Right lobe of liver (tissue), 6 donors: ENCODE data around the gene SH3GLB2. TPM values are rescaled to one million over a fixed set of nuclear protein-coding genes. Genes with fewer than 3 reads are reported as not detected.
A peak's percentile ranks its signal among the peaks of the same experiment; 100 is the strongest.
"Not testable (repeated sequence)": the region's sequence is repeated elsewhere in the genome, so short reads cannot be mapped to it uniquely, and the experiment has no call there.

ENCODE experiments used
- ATAC-seq, 4 donors: fragments of 200-7000 bp; cut with Tn5 transposase; one replicate each; pipeline ENCODE4 v1.9.1; 2020; ENCODE audit warnings: mild to moderate bottlenecking in 4 of 4, moderate library complexity in 4 of 4
- DNase-seq, 3 donors: peaks; one replicate each; pipeline ENCODE4 v3.0.0-alpha.2; 2020
- H3K27ac ChIP-seq, 3 donors: fragments of 200-600 bp; one replicate each; pipeline ENCODE4 v1.8.0; 2022
- H3K27me3 ChIP-seq, 2 donors: fragments of 200-600 bp; one replicate each; pipeline ENCODE4 v1.8.0; 2022
- H3K36me3 ChIP-seq, 4 donors: fragments of 200-600 bp; sonication (generic) in 1 of 4; one replicate each; pipeline versions ENCODE4 v1.5.1 to v1.8.0; 2017 to 2022; ENCODE audit warnings: control low read depth in 1 of 4
- H3K4me1 ChIP-seq, 4 donors: fragments of 200-600 bp; sonication (generic) in 1 of 4; one replicate each; pipeline versions ENCODE4 v1.5.1 to v1.8.0; 2017 to 2022; ENCODE audit warnings: control low read depth in 1 of 4
- H3K4me3 ChIP-seq, 3 donors: fragments of 200-600 bp; one replicate each; pipeline ENCODE4 v1.8.0; 2022
- H3K9me3 ChIP-seq, 4 donors: fragments of 200-600 bp; sonication (generic) in 1 of 4; one replicate each; pipeline versions ENCODE4 v1.5.1 to v1.8.0; 2017 to 2022; ENCODE audit warnings: control low read depth in 1 of 4
- CTCF ChIP-seq, 4 donors: fragments of 200-600 bp in 3 of 4; fragments of 450-650 bp in 1 of 4; IDR thresholded peaks; one replicate each; pipeline versions ENCODE4 v1.5.1 to v1.8.0; 2016 to 2022; ENCODE audit warnings: antibody characterized with exemption in 4 of 4, mild to moderate bottlenecking in 2 of 4
- POLR2A ChIP-seq: fragments of 450-650 bp; IDR thresholded peaks from one replicate; pipeline ENCODE4 v1.6.1; 2017; ENCODE audit warnings: antibody characterized with exemption, mild to moderate bottlenecking
- WGBS: methylation state at CpG from one replicate; pipeline ENCODE4 v1.1.6; 2018; ENCODE audit warnings: low coverage, low lambda C conversion rate; ENCODE audit not compliant: insufficient coverage; ENCODE audit errors: missing lambda C conversion rate; 5-methylcytosine and 5-hydroxymethylcytosine counted together
- intact Hi-C, 2 donors: fragments of 100-400 bp; cut with DNase I; formaldehyde crosslinking; loops; one replicate each; pipeline versions ENCODE4 v1.11.2 to v1.14.1; 2022
- total RNA-seq, 6 experiments: library from RNA; depleted of rRNA in 2 of 6; stranded (reverse); fragments of >200 nt in 2 of 6; fragmentation: NEBNext Ultra II Directional in 3 of 6; extraction: Animal tissue kit (Norgen Biotek cat#: 25700) in 3 of 6; gene quantifications; one replicate each; pipeline versions ENCODE4 v1.1.0 to v1.2.4, GENCODE V29; 2016 to 2023
- donor health status: DM: no; HTN: yes; CAD: no.
- donor health status: DM: no; HTN: no; CAD: no.
- donor health status: DM: no; HTN: no; CAD: no.
- donor health status: DM: no; HTN: yes; CAD: no.
- donor health status: DM: no; HTN: yes; CAD: no.

SH3GLB2 gene
- total RNA-seq, 6 experiments from 2014 or later, result 23.7 to 28.3 (median 24.7) TPM

- no peak overlapping the region for H3K27ac ChIP-seq
- no peaks in the 10 kb centered on the region for H3K9me3 ChIP-seq
- H3K27me3 ChIP-seq, result no peaks in the 10 kb centered on the region
- no peaks in the 10 kb centered on the region for H3K4me1 ChIP-seq
- peaks cover 0 to 32% (median 8%) of the 10 kb centered on the region in 4 donors for H3K36me3 ChIP-seq
- peak in 2 of 3 donors; percentile 17 to 41 for DNase-seq
- intact Hi-C loops, result no loop called here
- WGBS, result 60% methylated on average over 1 of the region's 18 CpGs
- ATAC-seq, result no peak
- TF ChIP-seq CTCF (IDR thresholded peaks at IDR 0.05) (no peak), POLR2A (no peak)
- no peak overlapping the region for H3K4me3 ChIP-seq
These were observed 20.2 kb downstream of the SH3GLB2 start for GRCh38 chr9:129007766-129008468.

GRCh38 chr9:129007035-129007765 is 20.9 kb downstream of the SH3GLB2 start:
- peaks cover 0 to 39% (median 10%) of the 10 kb centered on the region in 4 donors for H3K36me3 ChIP-seq
- intact Hi-C loops, result no loop called here
- peak in 2 of 3 donors; percentile 21 to 46 for DNase-seq

GRCh38 chr9:129006328-129007034 is 21.6 kb downstream of the SH3GLB2 start:
- no peaks in the 10 kb centered on the region for H3K4me1 ChIP-seq
- H3K27me3 ChIP-seq, result no peaks in the 10 kb centered on the region
- no peaks in the 10 kb centered on the region for H3K9me3 ChIP-seq
- H3K36me3 ChIP-seq, result peaks cover 0 to 46% (median 10%) of the 10 kb centered on the region in 4 donors
- H3K27ac ChIP-seq, result no peak overlapping the region
- no peak overlapping the region for H3K4me3 ChIP-seq
- TF ChIP-seq CTCF (IDR thresholded peaks at IDR 0.05) (peak; percentile 49 to 92 (median 86)), POLR2A (no peak)
- ATAC-seq (peak; percentile 80 to 88 (median 84)), DNase-seq (peak; percentile 52 to 70 (median 70))
- intact Hi-C loops, result no loop called here
- 8% methylated on average over 4 of the region's 21 CpGs for WGBS

More at GRCh38 chr9:129007035-129007765, 20.9 kb downstream of the SH3GLB2 start:
- no peaks in the 10 kb centered on the region for H3K9me3 ChIP-seq
- WGBS, result 83% methylated on average over 6 of the region's 14 CpGs
- ATAC-seq, result no peak
- TF ChIP-seq CTCF (IDR thresholded peaks at IDR 0.05), result no peak
- no peak for TF ChIP-seq POLR2A
- H3K4me1 ChIP-seq, result no peaks in the 10 kb centered on the region
- no peak overlapping the region for H3K27ac ChIP-seq
- no peak overlapping the region for H3K4me3 ChIP-seq
- no peaks in the 10 kb centered on the region for H3K27me3 ChIP-seq

- Histone ChIP-seq H3K36me3 (peaks cover 0 to 49% (median 10%) of the 10 kb centered on the region in 4 donors), H3K27me3 (no peaks in the 10 kb centered on the region), H3K27ac (no peak overlapping the region), H3K9me3 (no peaks in the 10 kb centered on the region), H3K4me1 (no peaks in the 10 kb centered on the region), H3K4me3 (no peak overlapping the region)
- TF ChIP-seq POLR2A (no peak), CTCF (IDR thresholded peaks at IDR 0.05) (no peak)
- intact Hi-C loops, result no loop called here
- ATAC-seq (no peak), DNase-seq (peak in 1 of 3 donors; percentile 36)
- whole genome bisulfite sequencing, result 75% methylated on average over 5 of the region's 10 CpGs
These were observed 22.7 kb downstream of the SH3GLB2 start for GRCh38 chr9:129005336-129005997.

- intact Hi-C loops, DNase-seq, H3K9me3 ChIP-seq, H3K4me1 ChIP-seq, ATAC-seq, H3K4me3 ChIP-seq, H3K27me3 ChIP-seq, H3K27ac ChIP-seq: not testable (repeated sequence)
- peaks cover 0 to 59% (median 16%) of the 10 kb centered on the region in 4 donors for H3K36me3 ChIP-seq
- WGBS, result 93% methylated on average over 3 of the region's 6 CpGs
These were observed 24.0 kb downstream of the SH3GLB2 start for GRCh38 chr9:129004173-129004572.
